Right cardiac atrium (tissue), 5 donors: Measurements from ENCODE around the gene PGD. TPM values are rescaled to one million over a fixed set of nuclear protein-coding genes. Genes with fewer than 3 reads are reported as not detected.

Source experiments
- ATAC-seq, 2 donors: fragments of 200-7000 bp; cut with Tn5 transposase; one replicate each; pipeline versions ENCODE4 v1.8.0 to v1.9.1; 2020; ENCODE audit warnings: moderate library complexity in 2 of 2, mild to moderate bottlenecking in 1 of 2
- DNase-seq, 3 donors: peaks; one replicate each; pipeline ENCODE4 v3.0.0-alpha.2; 2020
- H3K27ac ChIP-seq: one replicate; pipeline ENCODE4 v1.5.1; 2013; ENCODE audit warnings: mild to moderate bottlenecking, low read length, control low read depth, moderate library complexity
- H3K27me3 ChIP-seq: one replicate; pipeline ENCODE4 v1.6.1; 2013; ENCODE audit not compliant: control insufficient read depth, insufficient read depth
- H3K4me1 ChIP-seq: one replicate; pipeline ENCODE4 v1.6.1; 2013; ENCODE audit warnings: low read length; ENCODE audit not compliant: control insufficient read depth, insufficient read depth
- H3K4me3 ChIP-seq: one replicate; pipeline ENCODE4 v1.5.1; 2013; ENCODE audit warnings: low read length, control low read depth
- H3K9me3 ChIP-seq: one replicate; pipeline ENCODE4 v1.6.1; 2013; ENCODE audit warnings: low read length; ENCODE audit not compliant: control insufficient read depth
- WGBS: extraction: QIAGEN DNeasy Blood & Tissue Kit; methylation state at CpG from one replicate; pipeline ENCODE4 v1.1.7; 2013; 5-methylcytosine and 5-hydroxymethylcytosine counted together
- intact Hi-C, 4 donors: fragments of 100-400 bp; cut with DNase I; formaldehyde crosslinking; loops; one replicate each; pipeline versions ENCODE4 v1.11.0 to v1.14.0; 2022 to 2023
- polyA plus RNA-seq: library from polyadenylated mRNA; stranded (reverse); fragments of 200-250 nt; gene quantifications from one replicate; pipeline ENCODE4 v1.2.3, GENCODE V29; 2013
- total RNA-seq, 4 donors: library from RNA; stranded (reverse); fragmentation: NEBNext Ultra II Directional; extraction: Animal tissue kit (Norgen Biotek cat#: 25700); gene quantifications; one replicate each; pipeline ENCODE4 v1.2.1, GENCODE V29; 2021
- donor health status: healthy with polysubstance abuse.
- donor health status: DM: no; HTN: yes; CAD: no.
- donor health status: DM: no; HTN: no; CAD: no.
- donor health status: DM: no; HTN: yes; CAD: no; lungs with severe emphysema.
- donor health status: DM: yes; HTN: yes; CAD: no.

Gene PGD
- total and polyA plus RNA-seq, 5 donors = 25.8 to 38.8 (median 35.3) TPM

DNA sequence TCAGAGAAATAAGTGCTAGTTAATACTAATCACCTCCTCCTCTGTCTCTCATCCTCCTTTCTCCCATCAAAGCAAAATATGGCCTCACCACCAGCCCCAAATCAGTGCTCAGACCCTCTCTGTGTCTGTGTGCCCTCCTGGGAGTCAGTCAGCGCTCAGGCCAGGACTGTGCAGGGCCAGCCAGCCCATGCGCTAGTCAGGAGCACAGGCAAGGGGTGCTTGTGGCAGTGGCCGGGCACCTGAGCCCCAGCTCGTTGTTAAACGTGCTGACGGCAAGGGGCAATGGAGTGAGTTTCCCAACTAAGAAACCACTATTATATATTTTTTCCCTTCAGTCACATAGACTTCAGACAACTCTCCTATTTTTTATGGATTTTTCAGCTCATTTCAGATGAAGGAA is 19.2 kb upstream of the PGD start:
- no peak for DNase-seq
- intact Hi-C loops = loop anchor here in 3 of 4 donors (5.0 to 10.0 kb wide), 2 partner anchors 45 to 48 kb away; no protein-coding TSS in a partner anchor
- Histone ChIP-seq H3K9me3 (no peaks in the 10 kb centered on the region), H3K27me3 (no peaks in the 10 kb centered on the region), H3K4me1 (peaks cover 4% of the 10 kb centered on the region), H3K27ac (no peak overlapping the region), H3K4me3 (no peak overlapping the region)
- no peak for ATAC-seq
- WGBS = 96% methylated on average over 6 of the region's 6 CpGs

DNA sequence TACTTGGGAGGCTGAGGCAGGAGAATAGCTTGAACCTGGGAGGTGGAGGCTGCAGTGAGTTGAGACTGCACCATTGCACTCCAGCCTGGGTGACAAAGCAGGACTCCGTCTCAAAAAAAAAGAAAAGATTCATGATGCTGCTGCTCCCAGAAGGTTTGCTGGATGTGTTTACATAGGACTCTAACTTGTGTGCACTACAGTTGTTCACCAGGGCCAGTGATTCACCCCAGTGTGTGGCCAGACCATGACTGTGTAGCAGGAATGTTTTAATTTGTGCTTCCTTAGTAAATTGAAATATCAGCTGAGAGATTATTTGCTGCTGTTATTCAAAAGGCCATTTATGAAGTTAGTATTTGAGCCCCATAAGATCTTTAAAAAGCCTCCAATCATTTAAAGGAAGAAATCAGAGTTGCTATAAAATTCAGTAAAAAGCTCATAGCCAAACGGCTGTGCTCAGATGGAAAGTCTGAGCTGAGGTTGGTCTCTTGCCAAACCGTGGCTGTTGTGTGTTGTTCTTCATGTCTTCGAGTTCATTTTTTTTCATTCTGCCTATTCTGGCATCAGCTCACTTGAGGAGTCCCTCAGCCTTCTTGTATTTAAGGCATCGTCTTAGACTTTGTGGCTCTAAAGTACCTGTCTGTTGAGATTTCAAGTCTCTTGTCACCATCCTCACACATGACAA is 18.1 kb upstream of the PGD start:
- ATAC-seq (peak in 1 of 2 donors; percentile 42), DNase-seq (peak in 2 of 3 donors; percentile 41 to 74)
- H3K4me3 ChIP-seq = no peak overlapping the region
- intact Hi-C loops = no loop called here
- peaks cover 4% of the 10 kb centered on the region for H3K4me1 ChIP-seq
- H3K27ac ChIP-seq = no peak overlapping the region
- no peaks in the 10 kb centered on the region for H3K27me3 ChIP-seq
- no peaks in the 10 kb centered on the region for H3K9me3 ChIP-seq
- 44% methylated on average over 5 of the region's 5 CpGs for WGBS

DNA sequence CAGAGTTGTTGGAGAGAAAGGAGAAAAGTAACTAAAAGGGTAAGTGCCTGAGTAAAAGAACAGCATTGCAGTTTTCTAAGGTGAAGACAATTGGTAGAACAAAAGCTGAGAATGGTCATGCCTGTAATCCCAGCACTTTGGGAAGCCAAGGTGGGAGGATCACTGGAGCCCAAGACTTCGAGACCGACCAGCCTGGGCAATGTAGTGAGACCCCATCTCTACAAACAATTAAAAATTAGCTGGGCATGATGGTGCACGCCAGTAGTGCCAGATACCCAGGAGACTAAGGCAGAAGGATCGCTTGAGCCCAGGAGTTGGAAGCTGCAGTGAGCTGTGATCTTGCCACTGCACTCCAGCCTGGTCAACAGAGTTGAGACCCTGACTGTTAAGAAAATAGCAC is 15.2 kb upstream of the PGD start:
- Histone ChIP-seq H3K9me3 (no peaks in the 10 kb centered on the region), H3K4me3 (no peak overlapping the region), H3K27me3 (no peaks in the 10 kb centered on the region), H3K27ac (no peak overlapping the region), H3K4me1 (peaks cover 3% of the 10 kb centered on the region)
- WGBS = 85% methylated on average over 4 of the region's 4 CpGs
- intact Hi-C loops = no loop called here
- DNase-seq (no peak), ATAC-seq (no peak)

DNA sequence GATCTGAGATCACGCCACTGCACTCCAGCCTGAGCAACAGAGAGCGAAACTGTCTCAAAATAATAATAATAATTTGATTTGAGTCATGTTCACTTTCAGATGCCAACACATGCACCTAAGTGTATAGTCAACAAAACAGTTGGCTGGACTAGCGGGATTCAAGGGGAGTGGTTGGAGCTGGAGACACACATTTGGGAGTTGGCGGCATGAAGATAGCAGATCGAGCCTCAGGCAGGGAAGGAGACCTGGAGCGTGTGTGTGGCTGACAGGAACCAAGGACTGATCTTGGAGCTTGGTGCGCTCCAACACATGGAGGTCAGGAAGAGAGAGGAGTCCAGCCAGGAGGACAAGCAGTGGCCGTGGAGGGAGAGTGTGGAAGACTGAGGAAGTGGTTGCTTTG is 14.6 kb upstream of the PGD start:
- 94% methylated on average over 8 of the region's 8 CpGs for WGBS
- H3K27me3 ChIP-seq = no peaks in the 10 kb centered on the region
- H3K4me3 ChIP-seq = no peak overlapping the region
- no peak overlapping the region for H3K27ac ChIP-seq
- intact Hi-C loops = no loop called here
- ATAC-seq (no peak), DNase-seq (no peak)
- H3K4me1 ChIP-seq = peaks cover 3% of the 10 kb centered on the region
- no peaks in the 10 kb centered on the region for H3K9me3 ChIP-seq

DNA sequence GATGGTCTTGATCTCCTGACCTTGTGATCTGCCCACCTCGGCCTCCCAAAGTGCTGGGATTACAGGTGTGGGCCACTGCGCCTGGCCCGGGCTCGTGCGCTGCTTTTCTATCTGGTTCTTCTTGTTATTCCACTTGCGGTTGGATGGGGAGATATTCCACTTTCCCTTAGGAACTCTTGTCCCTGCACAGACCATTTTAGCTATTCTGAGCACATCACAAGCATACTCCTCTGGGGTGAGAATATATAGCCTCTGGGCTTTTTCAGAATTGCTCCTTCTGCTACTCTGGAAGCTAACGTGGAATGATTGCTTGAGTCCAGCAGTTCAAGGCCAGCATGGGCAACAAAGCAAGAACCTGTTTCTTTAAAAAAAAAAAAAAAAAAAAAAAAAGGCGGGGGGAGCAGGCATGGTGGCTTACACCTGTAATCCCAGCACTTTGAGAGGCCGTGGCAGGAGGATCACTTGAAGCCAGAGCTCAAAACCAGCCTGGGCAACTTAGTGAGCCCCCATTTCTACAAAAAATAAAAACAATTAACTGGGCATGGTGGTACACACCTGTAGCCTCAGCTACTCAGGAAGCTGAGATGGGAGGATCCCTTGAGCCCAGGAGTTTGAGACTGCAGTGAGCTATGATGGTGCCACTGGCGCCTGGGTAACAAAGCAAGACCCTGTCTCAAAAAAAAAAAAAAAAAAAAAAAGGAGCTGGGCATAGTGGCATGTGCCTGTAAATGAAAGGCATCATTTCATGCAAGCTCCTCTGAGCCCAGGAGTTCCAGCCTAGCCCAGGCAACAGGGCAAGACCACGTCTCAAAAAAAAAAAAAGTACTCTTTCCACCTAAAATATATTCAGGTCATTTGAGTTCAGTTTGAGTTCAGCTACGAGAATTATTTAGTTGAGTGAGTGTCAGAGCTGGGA is 11.8 kb upstream of the PGD start:
- DNase-seq = no peak
- WGBS = 81% methylated on average over 12 of the region's 12 CpGs
- Histone ChIP-seq H3K4me3 (no peak overlapping the region), H3K9me3 (no peaks in the 10 kb centered on the region), H3K4me1 (peaks cover 3% of the 10 kb centered on the region), H3K27me3 (no peaks in the 10 kb centered on the region), H3K27ac (peak overlapping the region; percentile 61)
- intact Hi-C loops = no loop called here
- no peak for ATAC-seq

DNA sequence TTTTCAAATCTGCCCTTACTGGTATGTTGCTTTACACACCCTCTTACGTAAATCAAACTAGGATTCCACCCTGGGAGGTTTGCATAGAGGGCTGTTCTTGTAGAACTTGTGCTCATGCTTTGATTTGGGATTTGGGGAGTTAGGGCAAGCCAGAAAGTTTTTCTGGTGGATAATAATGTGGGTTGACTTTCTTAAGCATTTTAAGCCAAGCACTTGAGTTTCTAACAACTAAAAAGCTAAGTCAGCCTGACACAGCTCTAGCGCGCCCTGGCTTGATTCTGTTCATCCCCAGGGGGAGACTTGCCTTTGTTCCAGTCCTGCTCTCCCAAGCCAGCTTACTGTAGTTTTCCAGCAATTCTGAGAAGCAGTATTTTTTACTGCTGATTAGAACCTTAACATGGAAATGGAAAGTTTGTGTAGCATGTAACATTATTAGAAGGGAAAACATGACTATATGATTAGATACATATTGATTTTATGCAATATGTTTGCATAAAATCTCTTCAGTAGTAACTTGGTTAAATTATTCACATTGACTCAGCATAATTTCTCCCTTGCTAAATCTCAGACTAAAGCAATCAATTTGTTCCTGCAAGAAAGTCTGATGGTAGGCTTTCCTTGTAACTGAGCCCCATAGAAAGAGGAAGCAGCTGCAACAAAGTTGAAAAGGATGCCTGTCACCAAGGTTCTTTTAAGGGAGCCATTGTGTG is 11.0 kb upstream of the PGD start:
- WGBS = 23% methylated on average over 3 of the region's 3 CpGs

DNA sequence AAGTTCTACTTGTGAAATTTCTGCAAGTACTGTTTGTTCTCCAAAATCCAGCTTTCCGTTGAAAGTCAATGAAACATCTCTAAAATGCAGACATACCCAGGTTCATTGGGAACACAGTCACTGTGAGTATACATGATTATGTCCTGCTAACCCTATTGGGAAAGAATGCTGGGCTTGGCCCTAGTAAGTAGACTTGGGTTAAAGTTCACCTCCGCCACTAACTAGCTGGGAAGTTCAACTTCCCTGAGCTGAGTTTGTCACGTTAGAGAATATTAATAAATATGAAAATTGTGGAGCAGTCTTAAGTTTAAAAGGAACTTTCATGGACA is 10.5 kb upstream of the PGD start:
- H3K27me3 ChIP-seq = no peaks in the 10 kb centered on the region
- DNase-seq = no peak
- WGBS = 57% methylated on average over 3 of the region's 3 CpGs
- H3K27ac ChIP-seq = no peak overlapping the region
- no peak overlapping the region for H3K4me3 ChIP-seq
- intact Hi-C loops = no loop called here
- H3K9me3 ChIP-seq = no peaks in the 10 kb centered on the region
- peaks cover 3% of the 10 kb centered on the region for H3K4me1 ChIP-seq
- peak in 1 of 2 donors; percentile 13 for ATAC-seq

More for the DNA sequence above, 11.0 kb upstream of the PGD start:
- peaks cover 3% of the 10 kb centered on the region for H3K4me1 ChIP-seq
- no peaks in the 10 kb centered on the region for H3K27me3 ChIP-seq
- peak; percentile 64 to 83 (median 68) for DNase-seq
- peak overlapping the region; percentile 61 for H3K27ac ChIP-seq
- intact Hi-C loops = no loop called here
- ATAC-seq = peak; percentile 80 to 93
- H3K9me3 ChIP-seq = no peaks in the 10 kb centered on the region
- no peak overlapping the region for H3K4me3 ChIP-seq

DNA sequence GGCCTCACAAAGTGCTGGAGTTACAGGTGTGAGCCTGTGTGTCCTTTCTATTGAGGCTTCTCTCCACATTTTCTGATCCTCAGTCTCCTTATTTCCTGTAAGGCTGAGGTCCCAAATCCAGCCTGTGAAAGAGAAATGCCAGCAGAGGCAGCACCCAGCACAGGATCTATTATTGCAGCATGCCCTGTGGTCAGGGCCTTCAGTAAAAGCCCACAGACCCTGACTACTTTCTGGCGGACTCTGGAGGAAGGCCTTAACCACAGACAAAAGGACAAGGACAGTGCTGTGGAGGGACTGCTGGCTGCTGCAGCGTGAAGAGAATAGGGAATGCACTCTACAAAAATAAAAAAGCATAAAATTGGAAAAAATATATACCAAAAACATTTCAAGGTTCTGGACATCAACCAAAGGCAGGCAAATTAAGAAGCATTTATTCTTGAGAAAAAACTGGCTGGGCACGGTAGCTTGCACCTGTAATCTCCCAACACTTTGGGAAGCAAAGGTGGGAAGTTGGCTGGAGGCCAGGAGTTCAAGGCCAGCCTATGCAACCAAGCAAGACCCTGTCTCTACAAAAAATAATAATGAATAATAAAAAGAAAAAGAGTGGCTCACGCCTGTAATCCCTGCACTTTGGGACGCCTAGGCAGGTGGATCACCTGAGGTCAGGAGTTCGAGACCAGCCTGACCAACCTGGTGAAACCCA is 9.4 kb upstream of the PGD start:
- ATAC-seq = no peak
- no peaks in the 10 kb centered on the region for H3K27me3 ChIP-seq
- DNase-seq = no peak
- 94% methylated on average over 6 of the region's 6 CpGs for WGBS
- H3K4me3 ChIP-seq = no peak overlapping the region
- intact Hi-C loops = no loop called here
- no peak overlapping the region for H3K27ac ChIP-seq
- peaks cover 3% of the 10 kb centered on the region for H3K4me1 ChIP-seq
- no peaks in the 10 kb centered on the region for H3K9me3 ChIP-seq

DNA sequence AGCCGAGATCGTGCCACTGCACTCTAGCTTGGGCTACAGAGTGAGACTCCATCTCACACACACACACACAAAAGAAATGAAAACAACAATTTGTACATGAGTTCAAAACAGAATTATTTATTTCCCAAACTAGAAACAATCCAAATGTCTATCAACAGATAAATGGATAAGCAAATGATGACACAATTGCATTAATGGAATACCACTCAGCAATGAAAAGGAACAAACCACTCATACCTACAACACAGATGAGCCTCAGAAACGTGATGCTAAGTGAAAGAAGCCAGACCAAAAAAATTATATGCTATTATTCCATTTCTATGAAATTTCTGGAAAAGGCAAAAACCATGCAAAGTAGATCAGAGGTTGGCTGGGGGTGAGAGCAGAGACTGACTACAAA is 2.0 kb upstream of the PGD start:
- ATAC-seq = no peak
- no peak overlapping the region for H3K27ac ChIP-seq

DNA sequence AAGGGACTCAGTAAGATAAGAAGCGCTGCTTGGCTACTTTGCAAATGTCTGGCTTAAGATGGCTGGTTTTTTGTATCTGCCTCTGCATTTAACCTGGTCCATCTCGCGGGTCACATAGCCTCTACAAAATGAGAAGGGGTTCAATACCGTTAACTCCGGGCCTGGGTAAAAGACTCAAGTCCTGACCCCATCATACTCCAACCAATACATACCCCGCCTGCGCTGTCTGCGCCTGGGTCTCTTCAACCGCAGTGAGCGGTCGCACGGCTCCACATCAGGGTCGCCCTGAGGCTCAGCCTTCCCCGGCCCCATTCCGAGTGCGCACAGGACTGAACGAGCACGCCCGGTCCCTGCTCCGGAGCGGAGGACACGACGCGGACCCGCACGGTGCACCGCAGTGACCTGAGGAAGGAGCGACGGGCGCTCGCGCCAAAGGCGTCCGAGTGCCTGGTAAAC is 558 bp upstream of the PGD start:
- Histone ChIP-seq H3K4me1 (no peaks in the 10 kb centered on the region), H3K4me3 (peak overlapping the region; percentile 46), H3K27ac (peak overlapping the region; percentile 19), H3K27me3 (no peaks in the 10 kb centered on the region), H3K9me3 (no peaks in the 10 kb centered on the region)
- no peak for ATAC-seq
- DNase-seq = no peak
- WGBS = under 1% methylated on average over 34 of the region's 34 CpGs
- intact Hi-C loops = no loop called here

More for the DNA sequence above, 2.0 kb upstream of the PGD start:
- Histone ChIP-seq H3K4me1 (no peaks in the 10 kb centered on the region), H3K9me3 (no peaks in the 10 kb centered on the region), H3K27me3 (no peaks in the 10 kb centered on the region), H3K4me3 (no peak overlapping the region)
- intact Hi-C loops = no loop called here
- WGBS = 94% methylated on average over 3 of the region's 3 CpGs
- DNase-seq = no peak
